Upper lobe of left lung (tissue), 6 donors: ENCODE measurements around the gene UNC13C. TPM values are rescaled to one million over a fixed set of nuclear protein-coding genes. Genes with fewer than 3 reads are reported as not detected.

Experiments used
- ATAC-seq, 2 donors: fragments of 200-7000 bp; cut with Tn5 transposase; one replicate each; pipeline ENCODE4 v1.9.1; 2022; ENCODE audit warnings: mild to moderate bottlenecking in 2 of 2, moderate library complexity in 2 of 2; ENCODE audit not compliant: low FRiP score in 2 of 2
- DNase-seq, 2 donors: peaks; one replicate each; pipeline ENCODE4 v3.0.0-alpha.2; 2019 to 2020
- H3K27ac ChIP-seq, 4 donors: fragments of 200-600 bp; sonication (generic); one replicate each; pipeline ENCODE4 v1.5.1; 2016 to 2019
- H3K27me3 ChIP-seq, 4 donors: fragments of 200-600 bp; sonication (generic); one replicate each; pipeline ENCODE4 v1.5.1; 2017 to 2019
- H3K36me3 ChIP-seq, 4 donors: fragments of 200-600 bp; sonication (generic); one replicate each; pipeline ENCODE4 v1.5.1; 2016 to 2019
- H3K4me1 ChIP-seq, 4 donors: fragments of 200-600 bp; sonication (generic); one replicate each; pipeline ENCODE4 v1.5.1; 2018 to 2019
- H3K4me3 ChIP-seq, 4 donors: fragments of 200-600 bp; sonication (generic); one replicate each; pipeline ENCODE4 v1.5.1; 2017 to 2019; ENCODE audit warnings: mild to moderate bottlenecking in 2 of 4, moderate library complexity in 1 of 4
- H3K9me3 ChIP-seq, 4 donors: fragments of 200-600 bp; sonication (generic); one replicate each; pipeline ENCODE4 v1.5.1; 2018 to 2019
- CTCF ChIP-seq, 6 experiments: fragments of 450-650 bp in 4 of 6; fragments of 200-600 bp in 2 of 6; sonication (generic) in 2 of 6; IDR thresholded peaks; one replicate each; pipeline ENCODE4 v1.5.1; 2016 to 2019; ENCODE audit warnings: antibody characterized with exemption in 6 of 6
- EP300 ChIP-seq, 4 donors: sonication (generic); formaldehyde crosslinking; IDR thresholded peaks; one replicate each; pipeline ENCODE4 v1.5.1; 2017; ENCODE audit warnings: antibody characterized with exemption in 4 of 4, control low read depth in 2 of 4
- POLR2A ChIP-seq, 4 donors: fragments of 450-650 bp; IDR thresholded peaks; one replicate each; pipeline ENCODE4 v1.5.1; 2016 to 2017; ENCODE audit warnings: antibody characterized with exemption in 4 of 4, mild to moderate bottlenecking in 2 of 4
- POLR2AphosphoS5 ChIP-seq, 2 donors: sonication (generic); formaldehyde crosslinking; IDR thresholded peaks; one replicate each; pipeline ENCODE4 v1.5.1; 2017; ENCODE audit warnings: antibody characterized with exemption in 2 of 2
- WGBS, 2 donors: methylation state at CpG; one replicate each; pipeline ENCODE4 v1.1.5; 2017 to 2018; 5-methylcytosine and 5-hydroxymethylcytosine counted together
- total RNA-seq, 6 donors: library from RNA; depleted of rRNA in 4 of 6; stranded (reverse); fragments of >200 nt in 4 of 6; gene quantifications; one replicate each; pipeline versions ENCODE4 v1.1.0 to v1.2.1, GENCODE V29; 2016 to 2021
- donor health status: DM: no; HTN: no; CAD: no; lungs with moderate emphysema.
- donor health status: DM: no; HTN: yes; CAD: no; lungs with severe emphysema.

The UNC13C gene
- total RNA-seq, 6 donors from 2014 or later: 0.07 to 1.0 (median 0.34) TPM

GRCh38 chr15:54518156-54518882 lies 540.1 kb downstream of the UNC13C start:
- TF ChIP-seq CTCF (IDR thresholded peaks at IDR 0.05) (no peak), POLR2AphosphoS5 (IDR thresholded peaks at IDR 0.05) (no peak), EP300 (IDR thresholded peaks at IDR 0.05) (peak in 1 of 4 donors; percentile 59), POLR2A (IDR thresholded peaks at IDR 0.05) (no peak)
- no peaks in the 10 kb centered on the region for H3K36me3 ChIP-seq
- DNase-seq (no peak), ATAC-seq (no peak)
- no peaks in the 10 kb centered on the region for H3K27me3 ChIP-seq
- no peak overlapping the region for H3K27ac ChIP-seq
- WGBS, 2 donors: 58 to 80% methylated on average over 5 of the region's 5 CpGs
- H3K4me1 ChIP-seq: peaks cover 0 to 3% (median 0%) of the 10 kb centered on the region in 4 donors
- H3K9me3 ChIP-seq: no peaks in the 10 kb centered on the region
- no peak overlapping the region for H3K4me3 ChIP-seq

GRCh38 chr15:54519577-54519976 lies 541.3 kb downstream of the UNC13C start:
- no peak overlapping the region for H3K27ac ChIP-seq
- H3K4me3 ChIP-seq: no peak overlapping the region
- no peaks in the 10 kb centered on the region for H3K9me3 ChIP-seq
- no peaks in the 10 kb centered on the region for H3K36me3 ChIP-seq
- H3K4me1 ChIP-seq: peaks cover 0 to 3% (median 0%) of the 10 kb centered on the region in 4 donors
- TF ChIP-seq POLR2A (IDR thresholded peaks at IDR 0.05) (no peak), EP300 (IDR thresholded peaks at IDR 0.05) (no peak), POLR2AphosphoS5 (IDR thresholded peaks at IDR 0.05) (no peak), CTCF (IDR thresholded peaks at IDR 0.05) (no peak)
- no peak for ATAC-seq
- 53% methylated on average over 5 of the region's 5 CpGs for WGBS, 2 donors
- DNase-seq: no peak
- H3K27me3 ChIP-seq: no peaks in the 10 kb centered on the region

- H3K4me1 ChIP-seq: peaks cover 0 to 3% (median 0%) of the 10 kb centered on the region in 4 donors
- H3K36me3 ChIP-seq: no peaks in the 10 kb centered on the region
- H3K4me3 ChIP-seq: no peak overlapping the region
- H3K9me3 ChIP-seq: no peaks in the 10 kb centered on the region
- no peaks in the 10 kb centered on the region for H3K27me3 ChIP-seq
- no peak overlapping the region for H3K27ac ChIP-seq
- no peak for ATAC-seq
- no peak for TF ChIP-seq EP300 (IDR thresholded peaks at IDR 0.05)
- TF ChIP-seq POLR2A (IDR thresholded peaks at IDR 0.05): no peak
- no peak for TF ChIP-seq CTCF (IDR thresholded peaks at IDR 0.05)
- TF ChIP-seq POLR2AphosphoS5 (IDR thresholded peaks at IDR 0.05): no peak
- WGBS, 2 donors: 39 to 48% methylated on average over 1 of the region's 1 CpG
- DNase-seq: no peak
Measured at GRCh38 chr15:54520616-54521015, 542.4 kb downstream of the UNC13C start.

- H3K4me1 ChIP-seq: peaks cover 0 to 3% (median 0%) of the 10 kb centered on the region in 4 donors
- DNase-seq (no peak), ATAC-seq (no peak)
- no peak overlapping the region for H3K4me3 ChIP-seq
- TF ChIP-seq EP300 (IDR thresholded peaks at IDR 0.05) (no peak), POLR2A (IDR thresholded peaks at IDR 0.05) (no peak), POLR2AphosphoS5 (IDR thresholded peaks at IDR 0.05) (no peak), CTCF (IDR thresholded peaks at IDR 0.05) (no peak)
- no peak overlapping the region for H3K27ac ChIP-seq
- 41 to 51% methylated on average over 2 of the region's 2 CpGs for WGBS, 2 donors
- no peaks in the 10 kb centered on the region for H3K27me3 ChIP-seq
- H3K9me3 ChIP-seq: no peaks in the 10 kb centered on the region
- no peaks in the 10 kb centered on the region for H3K36me3 ChIP-seq
Measured at GRCh38 chr15:54521206-54521605, 543.0 kb downstream of the UNC13C start.

- Histone ChIP-seq H3K27ac (no peak overlapping the region), H3K36me3 (no peaks in the 10 kb centered on the region), H3K27me3 (no peaks in the 10 kb centered on the region), H3K4me3 (no peak overlapping the region), H3K4me1 (no peaks in the 10 kb centered on the region), H3K9me3 (no peaks in the 10 kb centered on the region)
- DNase-seq: no peak
- TF ChIP-seq POLR2A (IDR thresholded peaks at IDR 0.05) (no peak), POLR2AphosphoS5 (IDR thresholded peaks at IDR 0.05) (no peak), EP300 (IDR thresholded peaks at IDR 0.05) (no peak), CTCF (IDR thresholded peaks at IDR 0.05) (no peak)
- WGBS, 2 donors: 84% methylated on average over 1 of the region's 1 CpG
- ATAC-seq: no peak
Measured at GRCh38 chr15:54528021-54528420, 549.8 kb downstream of the UNC13C start.
